Smooth muscle cell (in vitro differentiated cells): ENCODE measurements around the gene NELFB. TPM values are rescaled to one million over a fixed set of nuclear protein-coding genes. Genes with fewer than 3 reads are reported as not detected.
A peak's percentile ranks its signal among the peaks of the same experiment; 100 is the strongest.

Experiments used
- DNase-seq: peaks from one replicate; lab custom pipeline; 2025; ENCODE audit not compliant: unreplicated experiment; lab: John Stamatoyannopoulos, UW
- H2AFZ ChIP-seq: fragments of 200-600 bp; sonication (generic); 2 replicates; pipeline ENCODE4 v1.6.0; 2016; ENCODE audit warnings: antibody characterized with exemption, low read depth, mild to moderate bottlenecking
- H3F3A ChIP-seq: fragments of 200-600 bp; sonication (generic); 2 replicates; pipeline ENCODE4 v1.6.0; 2017; ENCODE audit warnings: antibody characterized with exemption, low read depth
- H3K27ac ChIP-seq: fragments of 200-600 bp; sonication (generic); 2 replicates; pipeline ENCODE4 v1.5.1; 2016; ENCODE audit warnings: low read depth, mild to moderate bottlenecking
- H3K27me3 ChIP-seq: fragments of 200-600 bp; sonication (generic); 2 replicates; pipeline ENCODE4 v1.6.1; 2016; ENCODE audit warnings: low read depth, mild to moderate bottlenecking
- H3K36me3 ChIP-seq: fragments of 200-600 bp; sonication (generic); 2 replicates; pipeline ENCODE4 v1.5.1; 2016; ENCODE audit warnings: low read depth
- H3K4me1 ChIP-seq: fragments of 200-600 bp; sonication (generic); 2 replicates; pipeline ENCODE4 v1.5.1; 2016; ENCODE audit warnings: low read depth
- H3K4me2 ChIP-seq: fragments of 200-600 bp; sonication (generic); 2 replicates; pipeline ENCODE4 v1.6.0; 2016; ENCODE audit warnings: mild to moderate bottlenecking
- H3K4me3 ChIP-seq: fragments of 200-600 bp; sonication (generic); 2 replicates; pipeline ENCODE4 v1.5.1; 2016; ENCODE audit warnings: mild to moderate bottlenecking
- H3K79me2 ChIP-seq: fragments of 200-600 bp; sonication (generic); 2 replicates; pipeline ENCODE4 v1.6.0; 2016; ENCODE audit warnings: low read depth, mild to moderate bottlenecking
- H3K9ac ChIP-seq: fragments of 200-600 bp; sonication (generic); 2 replicates; pipeline ENCODE4 v1.6.0; 2016; ENCODE audit warnings: low read depth
- H3K9me3 ChIP-seq: fragments of 200-600 bp; sonication (generic); replicated peaks from 2 replicates; pipeline ENCODE4 v1.5.1; 2016; ENCODE audit warnings: low read depth
- H4K20me1 ChIP-seq: fragments of 200-600 bp; sonication (generic); 2 replicates; pipeline ENCODE4 v1.6.0; 2016; ENCODE audit warnings: low read depth
- CTCF ChIP-seq: fragments of 200-600 bp; sonication (generic); IDR thresholded peaks from 2 replicates; pipeline ENCODE4 v1.5.1; 2017; ENCODE audit warnings: borderline replicate concordance, mild to moderate bottlenecking, antibody characterized with exemption; ENCODE audit not compliant: insufficient read depth, poor library complexity, severe bottlenecking
- WGBS: methylation state at CpG from one replicate; pipeline ENCODE4 v1.1.7; 2016; ENCODE audit warnings: low lambda C conversion rate; 5-methylcytosine and 5-hydroxymethylcytosine counted together
- polyA plus RNA-seq: library from polyadenylated mRNA; unstranded; fragments of >200 nt; fragmentation: Nextera tagmentation; extraction: Ambion mirVana; gene quantifications from 2 replicates; pipeline ENCODE4 v1.2.1, GENCODE V29; 2016
- total RNA-seq: library from RNA; depleted of rRNA; stranded (reverse); fragments of >200 nt; gene quantifications from 2 replicates; pipeline ENCODE4 v1.2.3, GENCODE V29; 2014

Gene NELFB
- total and polyA plus RNA-seq, 2 experiments from 2014 or later: 23.3 to 60.9 TPM

- H3K27me3 ChIP-seq: peaks cover 33% of the 10 kb centered on the region
- H3K4me2 ChIP-seq: no peak overlapping the region
- no peak for DNase-seq
- peaks cover 5% of the 10 kb centered on the region for H3K4me1 ChIP-seq
- H3K27ac ChIP-seq: no peak overlapping the region
- no peak overlapping the region for H2AFZ ChIP-seq
- H3K79me2 ChIP-seq: no peaks in the 10 kb centered on the region
- WGBS: 86% methylated on average over 15 of the region's 15 CpGs
- H3F3A ChIP-seq: no peaks in the 10 kb centered on the region
- no peaks in the 10 kb centered on the region for H3K9me3 ChIP-seq
- no peak overlapping the region for H3K9ac ChIP-seq
- H3K4me3 ChIP-seq: no peak overlapping the region
- no peak for TF ChIP-seq CTCF
- H3K36me3 ChIP-seq: no peaks in the 10 kb centered on the region
- no peaks in the 10 kb centered on the region for H4K20me1 ChIP-seq
Observed at GRCh38 chr9:137293094-137293481, 38.0 kb downstream of the NELFB start.

DNA sequence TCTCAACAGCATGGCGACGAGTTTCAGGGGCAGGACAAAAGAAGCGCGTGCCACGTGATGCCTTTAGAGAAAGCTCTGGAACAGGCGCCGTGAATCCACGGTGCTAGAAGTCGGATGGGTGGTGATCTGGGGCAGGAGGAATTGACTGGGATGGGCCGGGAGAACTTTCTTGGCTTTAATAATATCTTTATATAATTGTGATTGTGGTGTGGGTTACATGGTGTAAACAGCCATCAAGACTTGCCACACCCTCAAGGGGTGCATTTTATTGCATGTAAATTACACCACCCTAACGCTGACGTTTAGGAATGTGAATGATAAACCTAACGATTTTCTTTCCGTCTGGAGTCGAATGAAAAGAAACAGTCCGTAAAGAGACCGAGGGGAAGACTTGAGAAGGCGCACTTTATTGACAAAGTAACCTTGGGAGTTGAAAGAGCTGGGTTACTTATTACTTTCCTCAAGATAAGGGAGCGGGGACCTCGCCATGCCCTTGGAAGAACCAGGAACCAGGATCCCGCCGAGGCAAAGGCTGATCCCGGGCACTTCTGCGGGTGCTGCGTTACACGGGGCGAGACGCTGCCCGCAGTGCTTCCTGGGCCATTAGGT lies 38.5 kb downstream of the NELFB start:
- 89% methylated on average over 29 of the region's 29 CpGs for WGBS
- Histone ChIP-seq H3K9me3 (no peaks in the 10 kb centered on the region), H3K9ac (no peak overlapping the region), H3K36me3 (no peaks in the 10 kb centered on the region), H3K27me3 (peaks cover 38% of the 10 kb centered on the region), H3K4me3 (no peak overlapping the region), H4K20me1 (no peaks in the 10 kb centered on the region), H3K79me2 (no peaks in the 10 kb centered on the region), H2AFZ (no peak overlapping the region), H3K4me1 (peaks cover 5% of the 10 kb centered on the region), H3K27ac (no peak overlapping the region), H3K4me2 (no peak overlapping the region), H3F3A (no peaks in the 10 kb centered on the region)
- no peak for TF ChIP-seq CTCF
- DNase-seq: no peak

DNA sequence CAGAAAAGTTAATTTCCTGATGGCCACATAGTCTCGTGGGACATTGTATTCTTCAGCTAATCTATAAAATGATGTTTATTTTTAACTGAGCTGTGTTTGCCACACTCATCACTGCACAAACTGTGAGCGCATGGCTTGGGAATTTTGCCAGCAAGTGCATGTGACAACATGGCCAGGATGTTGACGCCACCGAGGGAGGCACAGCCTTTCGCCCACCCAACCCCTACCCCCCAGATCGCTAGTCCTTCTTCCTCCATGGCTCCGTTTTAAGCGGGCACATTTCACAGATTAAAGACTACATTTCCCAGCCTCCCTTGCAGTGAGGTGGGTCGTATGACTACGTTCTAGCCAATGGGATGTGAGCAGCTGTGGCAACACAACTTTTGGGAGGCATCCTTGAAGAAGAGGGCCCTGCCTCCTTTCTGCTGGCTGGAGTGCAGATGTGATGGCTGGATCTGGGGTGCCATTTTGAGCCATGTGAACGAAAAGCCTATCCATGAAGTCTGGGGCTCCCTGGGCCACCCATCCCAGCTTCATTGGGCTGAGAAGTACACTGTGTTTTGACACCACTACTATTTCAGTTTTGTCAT lies 39.1 kb downstream of the NELFB start:
- H3F3A ChIP-seq: no peaks in the 10 kb centered on the region
- no peak overlapping the region for H2AFZ ChIP-seq
- no peak overlapping the region for H3K27ac ChIP-seq
- H3K4me2 ChIP-seq: no peak overlapping the region
- peaks cover 44% of the 10 kb centered on the region for H3K27me3 ChIP-seq
- H3K79me2 ChIP-seq: no peaks in the 10 kb centered on the region
- peaks cover 11% of the 10 kb centered on the region for H3K4me1 ChIP-seq
- H4K20me1 ChIP-seq: no peaks in the 10 kb centered on the region
- no peak for TF ChIP-seq CTCF
- 74% methylated on average over 11 of the region's 11 CpGs for WGBS
- H3K9ac ChIP-seq: no peak overlapping the region
- no peaks in the 10 kb centered on the region for H3K36me3 ChIP-seq
- DNase-seq: no peak
- H3K9me3 ChIP-seq: no peaks in the 10 kb centered on the region
- no peak overlapping the region for H3K4me3 ChIP-seq

GRCh38 chr9:137294681-137295237 lies 39.6 kb downstream of the NELFB start:
- 39% methylated on average over 35 of the region's 35 CpGs for WGBS
- Histone ChIP-seq H3K4me3 (peak overlapping the region; percentile 27), H3K27ac (no peak overlapping the region), H3K4me1 (peaks cover 17% of the 10 kb centered on the region), H3K9me3 (no peaks in the 10 kb centered on the region), H3K79me2 (no peaks in the 10 kb centered on the region), H3K27me3 (peaks cover 49% of the 10 kb centered on the region), H3K4me2 (peak overlapping the region; percentile 60), H2AFZ (no peak overlapping the region), H3K36me3 (no peaks in the 10 kb centered on the region), H3K9ac (no peak overlapping the region), H3F3A (no peaks in the 10 kb centered on the region), H4K20me1 (peaks cover 2% of the 10 kb centered on the region)
- no peak for DNase-seq
- TF ChIP-seq CTCF: peak; percentile 20
